RPMI7951 (cell line): ENCODE data around the gene MS4A18. TPM values are rescaled to one million over a fixed set of nuclear protein-coding genes. Genes with fewer than 3 reads are reported as not detected.
"Not testable (repeated sequence)": the region's sequence is repeated elsewhere in the genome, so short reads cannot be mapped to it uniquely, and the experiment has no call there.

Experiments used
- DNase-seq: peaks from one replicate; pipeline ENCODE4 v3.0.0-alpha.2; 2012; ENCODE audit warnings: low read depth
- total RNA-seq: library from RNA; depleted of rRNA; stranded (reverse); fragments of >200 nt; shearing (Covaris generic); gene quantifications from 2 replicates; pipeline ENCODE4 v1.2.3, GENCODE V29; 2014

MS4A18 gene
- total RNA-seq, 1 experiment from 2014 or later = not detected

DNA sequence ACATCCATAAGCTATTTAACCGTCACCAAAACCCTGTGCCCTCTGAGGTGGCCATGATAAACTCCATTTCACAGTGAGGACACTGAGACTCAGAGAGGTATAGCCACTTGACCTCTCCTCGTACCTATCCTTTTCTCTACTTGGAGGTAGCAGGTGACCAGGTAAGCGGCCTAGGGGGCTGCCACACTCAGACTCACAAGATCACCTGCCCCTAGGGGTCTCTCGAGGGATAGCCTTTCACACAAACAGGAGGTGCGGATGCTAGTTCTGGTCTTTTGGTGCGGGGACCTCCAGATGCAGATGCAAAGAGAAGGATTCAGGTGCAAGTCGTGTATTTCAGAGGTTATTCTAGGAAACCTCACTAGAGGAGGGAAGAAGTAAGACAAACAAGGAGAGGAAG lies 14.6 kb downstream of the MS4A18 start:
- DNase-seq = no peak

DNA sequence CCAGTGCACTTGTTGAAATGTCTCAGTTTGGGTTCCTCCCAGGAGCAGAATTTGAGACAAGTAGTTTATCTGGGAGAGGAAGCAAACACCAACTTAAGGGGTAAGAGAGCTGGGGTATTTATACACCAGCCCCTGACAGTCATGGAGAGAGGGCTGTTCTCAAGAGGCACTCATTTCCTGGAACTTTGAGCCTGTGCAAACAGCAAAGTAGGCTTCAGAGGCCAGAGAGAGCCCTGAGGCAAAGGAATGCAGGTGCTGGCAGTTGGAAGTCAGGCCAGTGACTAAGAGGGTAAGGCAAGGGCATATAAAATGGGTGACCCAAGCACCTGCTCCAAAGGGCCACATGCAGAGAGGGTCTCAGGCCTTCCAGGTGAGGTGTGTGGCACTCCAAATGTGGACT lies 16.1 kb downstream of the MS4A18 start:
- DNase-seq = no peak

DNA sequence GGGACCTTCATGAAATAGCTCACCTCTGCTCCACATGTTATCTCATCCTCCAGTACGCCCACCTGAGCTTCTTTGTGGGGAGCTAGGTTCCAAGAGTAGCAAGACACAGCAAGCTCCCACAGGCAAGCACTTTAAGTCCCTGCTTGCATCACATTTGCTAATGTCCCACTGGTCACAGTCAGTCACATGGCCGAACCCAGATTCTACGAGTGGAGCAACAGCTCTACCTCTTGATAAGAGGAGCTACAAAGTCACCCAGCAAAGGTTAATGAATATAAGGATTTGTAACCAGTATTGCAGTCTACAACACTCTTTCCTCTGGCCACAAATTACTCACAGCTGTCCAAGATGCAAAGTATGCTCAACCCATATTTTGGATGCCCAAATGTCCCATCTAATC lies 16.9 kb downstream of the MS4A18 start:
- no peak for DNase-seq

DNA sequence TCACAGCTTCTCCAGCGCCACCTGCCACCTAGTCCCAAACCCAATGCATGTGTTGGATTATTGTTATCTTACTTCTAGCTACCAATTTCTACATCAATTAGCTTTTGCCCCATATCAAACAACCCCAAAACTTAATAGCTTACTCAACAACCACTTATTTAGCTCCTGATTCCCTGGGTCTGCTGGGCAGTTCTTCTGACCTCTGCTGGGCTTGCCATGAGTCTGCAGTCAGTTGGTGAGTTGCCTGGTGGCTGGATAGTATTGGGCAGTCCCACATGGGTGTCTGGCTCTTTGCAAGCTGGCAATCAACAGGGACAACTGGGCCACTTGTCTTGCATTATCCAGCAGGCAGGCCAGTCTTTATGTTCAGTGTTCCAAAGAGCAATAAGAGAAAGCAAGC lies 18.5 kb downstream of the MS4A18 start:
- no peak for DNase-seq

DNA sequence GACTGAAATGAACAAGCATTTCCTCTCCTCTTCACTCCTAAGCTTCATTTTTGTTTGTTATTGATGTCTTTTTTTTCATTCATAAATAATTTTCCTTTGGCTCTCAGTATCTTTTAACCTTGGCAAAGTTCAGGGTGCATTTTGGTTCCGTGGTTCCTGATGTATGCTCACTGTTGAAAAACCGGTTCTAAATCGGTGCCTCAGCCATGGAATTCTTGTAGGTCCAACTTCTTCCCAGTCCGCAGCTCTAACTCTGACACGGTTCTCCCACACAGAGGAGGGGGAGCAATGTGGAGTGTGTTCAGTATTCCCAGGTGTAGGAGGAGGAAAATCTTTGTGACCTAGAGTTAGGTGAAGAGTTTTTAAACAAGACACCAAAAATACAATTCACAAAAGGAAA lies 19.6 kb downstream of the MS4A18 start:
- no peak for DNase-seq

DNA sequence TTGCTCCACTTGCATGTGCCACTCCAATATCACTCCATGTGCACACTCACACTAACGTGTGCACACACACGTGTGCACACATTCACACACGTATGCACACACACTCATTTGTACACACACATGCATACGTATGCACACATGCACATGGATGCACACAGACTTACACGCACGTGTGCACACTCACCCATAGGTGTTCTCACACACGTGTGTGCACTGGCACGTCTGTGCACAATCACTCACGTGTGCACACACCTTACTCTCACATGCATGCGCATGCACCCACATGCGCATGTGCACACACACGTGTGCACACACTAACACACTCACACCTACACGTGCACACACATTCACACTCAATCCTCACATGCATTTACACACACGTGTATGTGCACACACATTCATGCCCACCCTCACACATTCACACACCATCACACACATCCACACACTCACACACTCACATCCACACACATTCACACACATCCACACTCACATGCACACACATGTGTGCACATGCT lies 22.9 kb downstream of the MS4A18 start:
- no peak for DNase-seq

DNA sequence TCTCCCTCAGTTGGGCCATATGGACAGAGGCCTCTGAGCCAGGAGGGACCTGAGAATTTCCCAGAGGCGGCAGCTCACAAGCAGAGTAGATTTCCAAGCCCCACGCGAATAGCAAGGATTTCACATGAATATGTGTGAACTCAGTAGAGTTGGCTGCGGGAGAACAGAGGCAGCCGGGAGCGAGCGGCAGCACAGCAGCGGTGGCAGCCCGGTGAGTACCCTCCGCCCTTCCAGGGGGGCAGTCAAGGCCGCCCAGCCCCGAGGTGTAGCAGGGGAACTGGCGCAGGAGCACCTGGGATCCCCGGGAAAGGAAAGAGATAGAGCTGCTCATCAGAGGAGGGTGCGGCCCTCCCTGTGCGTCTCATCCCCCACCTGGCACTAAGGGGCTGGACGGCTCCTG lies 23.7 kb downstream of the MS4A18 start:
- no peak for DNase-seq

DNA sequence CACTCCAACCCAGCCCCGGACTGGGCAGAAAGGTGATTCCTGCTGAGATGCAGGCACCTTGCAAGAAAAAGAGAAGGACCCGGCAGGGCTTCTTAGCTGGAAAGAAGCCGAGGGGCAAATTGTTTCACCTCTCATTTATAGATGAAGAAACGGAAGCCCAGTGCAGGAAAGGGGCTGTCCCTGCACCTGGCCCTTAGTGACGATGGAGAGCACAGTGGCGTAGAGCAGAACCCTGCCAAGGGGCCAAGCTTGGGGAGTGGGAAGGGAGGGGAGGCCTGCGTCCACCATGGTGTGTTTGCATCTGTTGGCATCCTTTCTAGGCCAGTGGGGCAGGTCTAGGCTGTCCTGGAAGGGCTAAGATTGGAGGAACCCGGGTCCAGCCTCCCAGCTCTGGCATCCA lies 24.3 kb downstream of the MS4A18 start:
- DNase-seq = no peak

DNA sequence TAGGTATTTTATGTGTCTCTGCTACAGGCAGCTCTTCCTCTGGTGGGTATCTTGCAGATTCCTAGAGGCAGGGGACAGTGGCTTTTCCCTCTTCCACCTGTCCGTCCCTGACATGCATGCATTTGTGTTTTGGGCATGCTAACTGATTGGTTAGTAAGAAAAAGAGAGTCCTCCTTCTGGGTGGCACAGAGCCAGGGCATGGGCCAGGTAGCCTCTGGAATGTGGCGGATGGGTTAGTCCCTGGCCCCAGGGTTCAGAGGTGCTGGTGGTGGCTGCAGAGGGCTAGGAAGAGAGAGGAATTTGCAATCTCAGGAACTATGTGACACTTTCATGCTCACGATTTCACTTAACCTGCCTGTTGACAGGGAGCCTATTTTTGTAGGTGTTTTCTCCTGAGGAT lies 26.4 kb downstream of the MS4A18 start:
- DNase-seq = no peak

DNA sequence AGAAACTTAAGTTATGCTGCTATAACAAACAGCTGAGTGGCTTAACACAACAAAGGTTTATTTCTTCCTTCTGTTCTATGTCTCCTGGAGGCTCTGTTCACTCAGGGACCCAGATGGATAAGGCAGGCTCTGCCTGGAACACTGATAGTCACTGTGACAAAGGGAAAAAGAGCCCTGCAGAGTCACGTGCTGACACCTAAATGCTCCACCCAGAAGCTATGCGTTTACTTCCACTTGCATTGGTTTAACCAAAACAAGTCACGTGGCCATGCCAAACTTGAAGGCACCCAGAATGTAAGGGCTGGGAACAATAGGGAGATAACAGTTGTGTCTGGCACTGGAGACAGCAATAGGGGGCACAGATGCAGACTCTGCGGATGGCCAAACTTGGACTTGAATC lies 28.8 kb downstream of the MS4A18 start:
- no peak for DNase-seq

DNA sequence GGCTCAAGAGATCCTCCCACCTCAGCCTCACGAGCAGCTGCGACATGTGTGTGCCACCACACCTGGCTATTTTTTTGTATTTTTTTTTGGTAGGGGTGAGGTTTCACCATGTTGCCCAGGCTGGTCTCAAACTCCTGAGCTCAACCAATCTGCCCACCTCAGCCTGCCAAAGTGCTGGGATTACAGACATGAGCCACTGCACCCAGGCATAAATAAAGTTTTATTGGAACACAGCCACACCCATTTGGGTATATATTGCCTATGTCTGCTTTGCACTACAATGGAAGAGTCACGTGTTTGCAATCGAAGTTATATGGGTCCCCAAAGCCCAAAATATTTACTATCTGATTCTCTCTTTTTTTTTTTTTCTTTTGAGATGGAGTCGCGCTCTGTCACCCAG lies 30.4 kb downstream of the MS4A18 start:
- DNase-seq = no peak

DNA sequence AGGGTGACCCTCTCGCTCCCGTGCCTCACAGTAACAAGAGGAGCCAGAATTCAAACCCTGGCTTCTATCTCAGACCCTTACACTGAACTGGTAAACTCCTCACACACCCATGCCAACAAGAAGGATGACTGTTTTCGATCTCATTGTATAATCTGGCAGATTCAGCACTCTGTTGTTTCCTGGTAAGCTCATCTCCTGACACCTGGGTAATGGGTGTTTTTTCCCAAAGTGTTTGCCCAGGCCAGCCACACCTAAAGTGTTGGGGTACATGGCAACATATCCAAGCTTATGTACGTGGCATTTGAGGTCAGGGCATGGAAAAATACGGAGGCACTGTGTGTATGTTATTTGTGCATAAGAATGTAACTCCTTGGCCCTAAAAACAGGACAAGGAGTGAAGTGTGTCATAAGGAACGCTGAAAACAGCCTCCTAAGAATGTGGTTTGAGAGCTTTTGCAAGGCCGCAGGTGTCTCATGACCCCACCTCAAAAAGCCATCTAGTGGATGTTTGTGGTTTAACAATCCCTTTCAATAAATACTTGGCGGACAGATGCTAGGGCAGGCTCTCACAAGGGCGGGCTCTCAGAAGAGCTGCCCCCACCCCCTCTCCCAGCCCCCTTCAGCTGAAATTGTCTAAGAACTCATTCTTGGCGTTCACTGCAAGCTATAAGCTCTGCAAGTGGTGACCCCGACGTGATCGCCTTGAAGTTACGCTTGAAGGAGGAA lies 31.9 kb downstream of the MS4A18 start, which contains the start of gene MS4A15:
Gene MS4A15 (plus strand): TSS at position 561 of the 726 bp plus-strand sequence. CDS start 6,867 bp downstream, outside the sequence.
- DNase-seq = peak; percentile 36

DNA sequence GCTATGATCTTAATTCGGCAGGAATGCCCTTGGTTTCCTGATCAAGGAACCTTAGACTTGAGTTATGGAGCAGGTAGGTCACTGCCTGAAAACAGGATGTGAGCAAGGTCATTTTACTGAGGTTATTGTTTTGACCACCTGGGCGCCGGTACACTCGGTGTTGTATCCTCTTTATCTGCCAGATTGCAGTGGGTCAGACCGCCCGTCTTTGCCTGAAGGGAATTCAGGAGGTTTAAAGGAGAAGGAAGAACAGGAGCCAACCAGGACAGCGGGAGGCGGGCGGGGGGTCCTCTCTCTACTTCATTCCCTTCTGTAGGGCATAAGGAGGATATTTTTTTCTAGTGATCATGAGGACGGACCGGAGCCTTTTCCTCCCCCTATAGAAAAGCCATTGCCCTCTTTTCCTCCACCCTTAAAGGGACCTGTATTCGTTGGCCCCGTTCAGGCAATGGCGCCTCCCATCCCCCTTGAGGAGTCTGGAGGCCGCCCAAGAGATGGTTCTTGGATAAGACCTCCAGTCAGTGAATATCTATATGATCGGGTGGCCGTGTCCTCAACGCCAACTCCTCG lies 32.8 kb downstream of the MS4A18 start:
- no peak for DNase-seq

DNA sequence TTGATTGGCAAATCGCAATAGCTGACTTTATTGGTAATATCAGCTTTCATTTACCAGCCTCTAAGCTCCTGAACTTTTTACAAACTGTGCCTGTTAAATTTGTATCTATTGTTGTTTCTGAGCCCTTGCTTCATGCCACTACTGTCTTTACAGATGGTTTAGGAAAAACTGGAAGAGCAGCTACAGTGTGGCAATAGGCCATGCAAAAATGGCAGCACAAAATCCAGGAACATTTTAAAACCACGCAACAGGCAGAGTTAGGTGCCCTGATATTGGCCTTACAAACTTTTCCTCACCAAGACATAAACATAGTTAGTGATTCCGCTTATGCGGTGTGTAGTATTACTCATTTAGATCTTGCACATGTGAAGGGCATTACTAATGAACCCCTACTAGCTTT lies 34.2 kb downstream of the MS4A18 start:
- DNase-seq = not testable (repeated sequence)

DNA sequence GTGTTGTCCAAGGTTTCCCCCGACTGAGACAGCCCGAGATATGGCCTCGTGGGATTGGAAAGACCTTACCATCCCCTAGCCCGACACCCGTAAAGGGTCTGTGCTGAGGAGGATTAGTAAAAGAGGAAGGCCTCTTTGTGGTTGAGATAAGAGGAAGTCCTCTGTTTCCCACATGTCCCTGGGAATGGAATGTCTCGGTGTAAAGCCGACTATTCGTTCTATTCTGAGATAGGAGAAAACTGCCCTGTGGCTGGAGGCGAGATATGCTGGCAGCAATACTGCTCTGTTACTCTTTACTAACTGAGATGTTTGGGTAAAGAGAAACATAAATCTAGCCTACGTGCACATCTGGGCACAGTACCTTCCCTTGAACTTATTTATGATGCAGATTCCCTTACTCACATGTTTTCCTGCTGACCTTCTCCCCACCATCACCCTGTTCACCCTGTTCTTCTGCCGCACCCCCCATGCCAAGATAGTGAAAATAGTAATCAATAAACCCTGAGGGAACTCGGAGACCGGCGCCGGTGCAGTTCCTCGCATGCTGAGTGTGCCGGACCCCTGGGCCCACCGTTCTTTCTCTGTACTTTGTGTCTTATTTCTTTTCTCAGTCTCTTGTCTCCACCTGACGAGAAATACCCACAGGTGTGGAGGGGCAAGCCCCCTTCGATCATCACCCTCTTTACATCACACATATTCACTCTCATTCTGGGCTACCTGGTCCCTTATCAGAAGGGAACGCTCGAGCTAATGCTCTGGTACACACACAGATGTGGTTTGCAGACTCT lies 35.1 kb downstream of the MS4A18 start:
- not testable (repeated sequence) for DNase-seq

DNA sequence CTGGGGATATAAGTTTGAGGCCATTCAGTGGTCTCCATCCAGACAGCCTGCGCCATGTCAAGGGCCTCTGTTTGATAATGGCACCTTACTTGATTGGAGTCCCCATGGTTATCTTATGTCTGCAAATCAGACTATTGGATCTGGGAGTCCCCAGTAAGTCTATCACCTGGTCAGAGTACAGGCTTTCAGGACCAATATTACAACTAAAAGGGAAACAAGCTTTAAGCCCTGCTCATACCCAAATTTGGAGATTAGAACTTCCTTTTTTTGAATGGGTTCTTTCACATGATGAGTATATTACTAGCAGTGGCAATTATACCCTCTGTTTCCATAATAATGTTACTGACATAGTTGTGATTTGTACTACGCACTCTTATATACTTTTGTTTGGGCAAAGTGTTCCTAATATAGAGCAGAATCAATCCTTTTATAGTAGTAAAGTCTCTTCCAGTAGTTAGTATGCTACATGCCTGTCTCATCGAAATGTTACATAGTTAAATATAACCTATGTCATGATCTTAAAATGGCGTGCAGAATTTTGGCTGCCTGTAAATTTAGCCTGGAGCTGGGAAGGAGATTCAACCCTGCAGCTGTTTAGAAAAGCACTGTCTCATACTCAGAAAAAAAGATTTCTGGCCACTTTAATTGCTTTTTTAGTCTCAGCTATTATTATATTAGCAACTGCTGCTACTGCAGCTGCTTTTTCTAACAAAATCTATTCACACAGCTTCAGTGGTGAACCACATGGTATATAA lies 37.1 kb downstream of the MS4A18 start:
- DNase-seq = no peak

DNA sequence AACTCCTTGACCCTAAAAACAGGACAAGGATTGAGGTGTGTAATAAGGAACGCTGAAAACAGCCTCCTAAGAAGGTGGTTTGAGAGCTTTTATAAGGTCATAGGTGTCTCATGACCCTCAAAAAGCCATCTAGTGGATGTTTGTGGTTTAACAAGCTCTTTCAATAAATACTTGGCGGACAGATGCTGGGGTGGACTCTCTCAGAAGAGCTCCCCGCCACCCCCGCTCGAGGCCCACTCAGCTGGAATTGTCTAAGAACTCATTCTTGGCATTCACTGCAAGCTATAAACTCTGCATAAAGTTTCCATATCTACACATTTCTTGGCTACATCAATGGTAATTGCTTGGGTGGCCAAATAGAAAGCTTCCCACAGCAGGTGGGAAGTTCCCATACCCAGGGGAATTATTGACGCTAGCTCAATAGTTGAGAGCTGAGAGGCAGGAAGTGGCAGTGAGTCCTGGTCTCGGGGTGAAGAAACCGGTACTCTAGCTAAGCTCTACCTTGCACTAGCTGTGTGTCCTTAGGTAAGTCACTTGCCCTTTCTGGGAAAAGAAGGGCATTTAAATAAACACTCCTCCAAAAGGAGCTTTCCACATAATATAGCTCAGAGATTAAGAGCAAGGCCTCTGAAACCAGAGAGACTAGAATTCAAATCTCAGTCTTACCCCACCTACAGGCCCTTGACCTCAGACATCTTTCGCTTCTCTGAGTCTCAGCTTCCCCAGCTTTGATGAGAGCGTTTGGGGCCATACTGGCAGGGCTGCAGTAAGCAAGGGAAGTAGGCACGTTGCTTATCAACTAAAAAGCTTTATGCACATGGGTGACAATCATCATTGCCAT lies 38.6 kb downstream of the MS4A18 start:
- no peak for DNase-seq

DNA sequence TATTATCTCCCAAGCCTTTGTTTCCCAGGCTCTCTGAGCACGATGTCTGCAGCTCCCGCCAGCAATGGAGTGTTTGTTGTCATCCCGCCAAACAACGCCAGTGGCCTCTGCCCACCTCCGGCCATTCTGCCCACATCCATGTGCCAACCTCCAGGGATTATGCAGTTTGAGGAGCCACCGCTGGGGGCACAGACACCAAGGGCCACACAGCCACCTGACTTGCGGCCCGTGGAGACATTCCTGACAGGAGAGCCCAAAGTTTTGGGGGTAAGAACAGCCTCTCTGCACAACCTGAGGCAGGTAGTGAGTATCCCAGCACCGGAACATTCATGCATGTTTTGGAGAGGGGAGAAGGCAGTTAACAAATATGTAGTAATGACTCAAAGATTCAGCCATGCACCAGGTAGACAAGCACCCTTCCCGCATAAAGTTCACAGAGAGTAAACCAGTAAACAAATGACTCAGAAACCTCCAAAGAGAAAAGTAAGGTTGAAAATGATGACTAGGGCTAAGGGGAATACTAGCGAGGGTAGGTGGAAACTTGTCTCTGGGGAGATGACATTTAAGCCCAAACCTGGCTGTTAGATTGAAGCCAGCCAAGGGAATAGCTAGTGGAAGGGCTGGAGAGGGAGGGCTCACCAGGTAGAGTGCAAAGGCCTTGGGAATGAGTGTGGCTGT lies 39.3 kb downstream of the MS4A18 start:
- DNase-seq = no peak

DNA sequence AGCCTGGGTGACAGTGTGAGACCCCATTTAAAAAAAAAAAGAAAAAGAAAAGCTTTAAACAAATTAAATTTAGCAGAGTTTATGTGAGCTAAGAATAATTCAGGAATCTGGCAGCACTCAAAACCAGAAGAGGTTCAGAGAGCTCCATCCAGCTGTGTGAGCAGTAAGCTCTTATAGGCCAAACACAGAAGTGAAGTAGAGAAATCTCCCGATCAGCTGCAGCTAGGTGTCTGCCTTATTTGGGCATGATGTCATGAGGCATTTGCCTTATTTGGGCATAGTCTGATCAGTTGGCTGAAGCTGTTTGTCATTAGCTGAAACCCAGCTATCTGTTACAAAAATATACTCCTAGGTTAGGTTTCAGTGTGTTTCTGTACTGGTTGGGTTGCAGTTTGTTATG lies 40.4 kb downstream of the MS4A18 start:
- no peak for DNase-seq

DNA sequence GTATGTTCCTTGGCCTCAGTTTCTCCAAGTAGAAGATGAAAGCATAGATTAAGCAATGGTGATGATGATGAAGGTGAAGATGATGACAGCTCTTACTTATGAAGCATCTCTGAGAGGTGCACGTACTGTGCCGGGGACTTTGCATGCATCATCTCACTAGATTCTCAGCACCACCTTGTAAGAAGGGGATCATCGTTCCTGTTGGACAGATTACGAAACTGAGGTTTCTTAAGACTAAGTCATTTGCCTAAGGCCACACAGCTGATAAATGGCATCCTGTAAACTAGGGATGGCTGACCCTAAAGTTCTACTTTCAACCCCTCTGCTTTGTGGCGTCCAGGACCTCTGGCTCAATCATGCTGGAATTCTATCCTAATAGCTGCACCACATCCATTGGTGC lies 40.8 kb downstream of the MS4A18 start:
- no peak for DNase-seq
